GM10266 (cell line): ENCODE results near the gene HLCS.

ENCODE experiments used
- DNase-seq: peaks from one replicate; pipeline ENCODE4 v3.0.0; 2012; ENCODE audit errors: extremely low spot score
- TF ChIP-seq, protein P1 (sequence below): IDR thresholded peaks from 2 replicates; pipeline ENCODE4 v1.5.1; 2012; ENCODE audit warnings: mild to moderate bottlenecking, low read depth; ENCODE audit not compliant: control insufficient read depth, insufficient read depth; ENCODE audit errors: missing control alignments

The HLCS gene

DNA sequence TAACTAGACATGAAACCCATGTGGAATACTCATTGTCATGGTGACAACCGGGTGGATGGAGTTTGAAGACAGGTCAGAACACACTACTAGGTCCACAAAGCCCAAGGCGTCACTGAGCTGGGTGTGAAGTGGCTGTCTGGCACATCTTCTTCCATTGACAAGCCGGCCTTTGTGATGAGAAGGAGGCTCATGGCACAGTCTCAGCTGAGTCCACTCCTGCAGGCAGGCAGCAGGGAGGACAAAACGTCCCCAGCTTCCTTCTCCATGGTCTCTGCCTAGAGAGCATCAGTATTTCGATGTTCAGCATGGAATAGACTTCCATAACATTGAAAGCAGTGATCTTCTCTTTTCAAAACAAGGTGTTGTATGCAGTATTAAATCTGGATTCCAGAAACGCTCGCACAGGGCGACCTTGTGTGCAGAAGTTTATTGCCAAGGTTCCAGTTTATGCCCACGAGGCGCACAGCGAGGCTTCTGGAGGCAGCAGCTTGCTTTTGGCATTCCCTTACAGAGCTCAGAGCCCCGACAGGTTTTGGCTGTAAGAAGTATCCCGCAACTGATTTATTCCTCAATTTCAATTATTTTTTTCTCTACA lies 163.3 kb downstream of the HLCS start:
- TF ChIP-seq, protein P1, sequence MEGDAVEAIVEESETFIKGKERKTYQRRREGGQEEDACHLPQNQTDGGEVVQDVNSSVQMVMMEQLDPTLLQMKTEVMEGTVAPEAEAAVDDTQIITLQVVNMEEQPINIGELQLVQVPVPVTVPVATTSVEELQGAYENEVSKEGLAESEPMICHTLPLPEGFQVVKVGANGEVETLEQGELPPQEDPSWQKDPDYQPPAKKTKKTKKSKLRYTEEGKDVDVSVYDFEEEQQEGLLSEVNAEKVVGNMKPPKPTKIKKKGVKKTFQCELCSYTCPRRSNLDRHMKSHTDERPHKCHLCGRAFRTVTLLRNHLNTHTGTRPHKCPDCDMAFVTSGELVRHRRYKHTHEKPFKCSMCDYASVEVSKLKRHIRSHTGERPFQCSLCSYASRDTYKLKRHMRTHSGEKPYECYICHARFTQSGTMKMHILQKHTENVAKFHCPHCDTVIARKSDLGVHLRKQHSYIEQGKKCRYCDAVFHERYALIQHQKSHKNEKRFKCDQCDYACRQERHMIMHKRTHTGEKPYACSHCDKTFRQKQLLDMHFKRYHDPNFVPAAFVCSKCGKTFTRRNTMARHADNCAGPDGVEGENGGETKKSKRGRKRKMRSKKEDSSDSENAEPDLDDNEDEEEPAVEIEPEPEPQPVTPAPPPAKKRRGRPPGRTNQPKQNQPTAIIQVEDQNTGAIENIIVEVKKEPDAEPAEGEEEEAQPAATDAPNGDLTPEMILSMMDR: no peak
- no peak for DNase-seq

DNA sequence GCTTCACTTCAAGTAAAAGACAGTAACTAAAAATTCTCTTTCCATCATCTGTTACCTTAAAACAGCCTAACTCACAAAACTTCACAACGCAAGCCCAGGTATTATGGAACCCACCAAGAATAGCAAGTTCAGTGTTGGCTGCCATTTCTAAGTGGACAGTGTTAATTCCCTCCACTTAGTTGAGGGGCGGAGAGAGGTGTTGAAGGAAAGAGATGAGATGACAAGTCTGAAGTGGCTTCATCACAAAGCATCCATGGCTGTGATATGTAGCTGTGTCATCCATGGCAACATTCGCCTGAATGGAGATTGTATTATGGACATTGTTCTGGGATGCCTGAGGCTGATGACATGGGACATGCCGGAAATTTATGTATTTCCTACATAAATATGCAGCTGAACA lies 165.7 kb downstream of the HLCS start:
- no peak for DNase-seq
- TF ChIP-seq, protein P1: no peak

DNA sequence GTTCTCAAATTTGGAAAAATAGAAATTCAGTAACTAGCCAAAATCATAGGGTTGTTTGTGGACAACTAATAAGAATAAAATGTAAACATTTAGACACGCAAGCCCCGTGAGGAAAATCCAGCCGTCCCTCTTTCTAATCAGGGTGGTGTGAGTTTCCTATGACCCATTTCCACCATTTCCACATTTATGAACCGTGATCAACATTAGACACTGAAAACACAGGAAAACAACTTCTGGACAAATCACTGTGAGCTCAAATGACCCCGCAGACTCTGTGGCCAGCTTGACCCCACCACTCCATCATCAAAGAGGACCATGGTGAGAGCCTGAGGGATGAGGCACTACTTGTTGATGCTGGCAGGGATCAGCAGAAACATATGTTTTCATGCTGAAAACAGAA lies 166.6 kb downstream of the HLCS start:
- no peak for DNase-seq
- TF ChIP-seq, protein P1: no peak

DNA sequence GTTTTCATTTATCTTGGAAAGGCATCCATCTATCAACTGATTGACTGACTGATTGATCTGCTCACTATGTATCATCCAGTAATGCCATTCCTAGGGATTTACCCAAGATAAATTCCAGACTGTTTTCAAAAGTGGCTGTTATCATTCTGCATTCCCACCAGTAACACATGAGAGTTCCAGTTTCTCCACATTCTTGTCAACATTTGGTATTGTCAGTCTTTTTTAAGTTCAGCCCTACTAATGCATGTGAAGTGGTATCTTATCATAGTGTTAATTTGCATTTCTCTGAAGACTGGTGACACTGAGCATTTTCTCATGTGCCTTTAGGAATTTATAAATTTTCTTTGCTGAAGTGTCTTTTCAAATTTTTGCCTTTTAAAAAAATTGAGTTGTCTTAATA lies 168.0 kb downstream of the HLCS start:
- no peak for DNase-seq
- TF ChIP-seq, protein P1: no peak

DNA sequence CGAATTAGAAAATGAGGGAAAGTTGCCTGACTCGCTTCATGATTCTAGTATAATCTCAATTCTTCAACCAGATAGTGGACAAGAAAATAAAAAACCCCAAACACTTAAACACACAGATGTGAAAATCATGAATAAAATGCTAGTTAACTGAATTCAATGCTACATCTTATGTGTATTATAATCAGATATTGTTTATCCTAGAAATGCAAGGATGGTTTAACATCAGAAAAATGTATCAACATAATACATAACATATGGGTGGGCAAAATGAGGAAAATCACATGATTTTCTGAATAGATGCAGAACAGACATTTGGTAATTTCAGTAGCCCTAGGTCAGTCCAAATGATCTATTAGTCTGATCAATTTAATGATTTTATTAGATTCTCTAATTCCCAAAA lies 170.4 kb downstream of the HLCS start:
- TF ChIP-seq, protein P1: no peak
- no peak for DNase-seq

DNA sequence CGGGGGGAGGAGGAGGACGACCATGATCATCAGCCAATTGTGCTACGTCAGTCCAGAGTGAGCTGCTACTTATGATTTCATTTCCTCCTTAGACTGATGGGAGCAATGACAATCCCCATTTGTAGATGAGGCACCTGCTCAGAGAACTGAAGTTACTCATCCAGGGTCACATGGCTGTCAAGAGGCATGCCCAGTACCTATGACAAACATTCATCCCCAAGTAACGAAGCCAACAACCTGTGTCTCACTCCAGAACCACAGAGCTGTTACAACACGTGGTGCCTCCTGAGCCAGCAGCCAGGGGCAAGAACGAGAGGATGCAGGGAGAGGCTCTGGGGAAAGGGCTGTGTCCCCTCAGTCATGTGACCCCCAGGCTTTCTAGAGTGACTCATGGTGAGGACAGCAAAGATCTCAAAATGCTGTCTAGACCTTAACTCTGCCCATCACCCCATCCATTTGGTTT lies 173.9 kb downstream of the HLCS start:
- TF ChIP-seq, protein P1: no peak
- DNase-seq: no peak

DNA sequence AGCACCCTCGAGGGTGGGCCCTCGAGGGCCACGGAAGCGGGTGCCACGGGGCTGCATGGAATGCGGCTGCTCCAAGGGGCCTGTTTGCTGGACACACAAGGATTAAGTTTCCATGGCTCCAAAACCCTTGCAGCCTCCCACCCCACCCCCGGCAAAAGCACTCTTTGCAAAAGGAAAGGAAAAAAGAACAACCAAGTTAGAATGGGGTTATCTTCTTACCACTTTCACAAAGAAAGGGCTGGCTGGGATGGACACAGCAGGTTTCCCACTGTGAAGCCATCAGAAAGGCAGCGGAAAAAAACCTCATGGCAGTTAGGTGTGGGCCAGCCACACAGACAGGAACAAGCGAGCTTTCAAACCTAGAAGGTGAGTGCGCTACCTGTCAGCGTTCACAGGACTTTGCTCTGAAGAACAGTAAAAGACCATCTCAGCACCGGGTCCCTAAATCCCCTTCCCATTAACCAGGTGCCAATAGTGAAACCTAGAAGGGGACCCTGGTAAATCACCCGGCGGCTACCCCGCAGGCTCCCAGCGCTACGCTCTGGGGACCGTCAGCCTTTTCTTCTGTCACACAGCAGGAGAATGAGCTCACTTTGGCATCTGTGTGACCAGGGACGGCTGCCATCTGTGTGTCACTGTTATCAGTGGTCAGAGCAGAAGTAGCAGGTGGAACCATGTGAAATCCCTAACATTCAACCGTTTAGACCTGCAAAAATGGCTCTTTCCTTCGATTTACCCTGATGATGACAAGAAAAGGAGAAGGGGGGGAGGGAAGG lies 174.6 kb downstream of the HLCS start:
- TF ChIP-seq, protein P1: no peak
- DNase-seq: no peak
